ENCODE measurements around the gene AOPEP. TPM values are rescaled to one million over a fixed set of nuclear protein-coding genes. Genes with fewer than 3 reads are reported as not detected.
A peak's percentile ranks its signal among the peaks of the same experiment; 100 is the strongest.

The AOPEP gene
- total and polyA plus RNA-seq, 11 donors: 105 to 310 (median 185) TPM

DNA sequence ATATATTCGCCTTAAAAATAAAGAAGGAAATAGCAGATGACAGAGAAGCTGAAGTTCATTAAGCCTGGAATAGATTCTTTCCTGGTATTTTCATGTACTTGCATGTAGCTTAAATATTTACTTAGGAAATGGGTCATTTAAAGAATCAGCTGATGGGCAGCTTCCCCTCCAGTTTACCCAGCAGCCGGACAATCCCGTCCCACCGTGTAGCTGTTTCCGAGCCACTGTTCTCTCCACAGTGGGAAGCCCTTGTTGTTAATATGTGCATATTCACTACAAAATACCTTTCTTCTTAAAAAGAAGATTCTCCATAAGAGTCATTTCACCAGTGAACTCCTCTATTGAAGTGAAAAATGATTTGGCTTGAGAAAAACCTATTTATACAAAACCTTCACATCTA lies 404.0 kb downstream of the AOPEP start:
- Histone ChIP-seq H3K9me3 (no peaks in the 10 kb centered on the region), H3K4me3 (no peak overlapping the region), H3K27me3 (no peaks in the 10 kb centered on the region), H3K36me3 (no peaks in the 10 kb centered on the region), H3K27ac (no peak overlapping the region), H3K4me1 (peaks cover 0 to 24% (median 8%) of the 10 kb centered on the region in 12 donors)
- 88 to 90% (median 90%) methylated on average over 5 of the region's 5 CpGs for WGBS, 4 donors
- intact Hi-C loops (cut with DNase I): loop anchor here in 8 of 10 donors (2.0 to 5.0 kb wide), 8 partner anchors 343 to 1087 kb away; no protein-coding TSS in a partner anchor
- DNase-seq: no peak
- no peak for ATAC-seq
- TF ChIP-seq POLR2A (IDR thresholded peaks at IDR 0.05) (no peak), CTCF (IDR thresholded peaks at IDR 0.05) (no peak)

- Histone ChIP-seq H3K9me3 (no peaks in the 10 kb centered on the region), H3K36me3 (no peaks in the 10 kb centered on the region), H3K27me3 (no peaks in the 10 kb centered on the region), H3K27ac (no peak overlapping the region), H3K4me3 (no peak overlapping the region), H3K4me1 (peaks cover 0 to 17% (median 7%) of the 10 kb centered on the region in 12 donors)
- WGBS, 4 donors: 40 to 46% (median 43%) methylated on average over 7 of the region's 7 CpGs
- peak in 3 of 4 donors; percentile 49 to 57 (median 51) for ATAC-seq
- DNase-seq: peak in 4 of 5 donors; percentile 54 to 62 (median 58)
- no peak for TF ChIP-seq POLR2A (IDR thresholded peaks at IDR 0.05)
- TF ChIP-seq CTCF (IDR thresholded peaks at IDR 0.05): peak; percentile 74 to 88 (median 84)
- intact Hi-C loops (cut with DNase I): loop anchor here in 8 of 10 donors (1.0 to 5.0 kb wide), 9 partner anchors 344 to 1086 kb away; no protein-coding TSS in a partner anchor
Observed at GRCh38 chr9:95131023-95131943, 404.8 kb downstream of the AOPEP start.

GRCh38 chr9:95132366-95133324 lies 406.1 kb downstream of the AOPEP start:
- Histone ChIP-seq H3K36me3 (no peaks in the 10 kb centered on the region), H3K9me3 (no peaks in the 10 kb centered on the region), H3K27me3 (no peaks in the 10 kb centered on the region), H3K4me1 (peaks cover 0 to 6% (median under 1%) of the 10 kb centered on the region in 12 donors), H3K27ac (no peak overlapping the region), H3K4me3 (no peak overlapping the region)
- no peak for DNase-seq
- ATAC-seq: peak in 1 of 4 donors; percentile 9
- WGBS, 4 donors: 85 to 91% (median 88%) methylated on average over 17 of the region's 17 CpGs
- intact Hi-C loops (cut with DNase I): loop anchor here in 5 of 10 donors (2.0 to 5.0 kb wide), 6 partner anchors 345 to 1085 kb away; no protein-coding TSS in a partner anchor
- TF ChIP-seq POLR2A (IDR thresholded peaks at IDR 0.05) (no peak), CTCF (IDR thresholded peaks at IDR 0.05) (no peak)

Data from heart left ventricle (tissue), 16 donors.